SK-N-SH (cell line): ENCODE measurements around the gene COPS3. TPM values are rescaled to one million over a fixed set of nuclear protein-coding genes. Genes with fewer than 3 reads are reported as not detected.

Experiments used
- CTCF ChIA-PET: fragments of 300-600, 350-600 bp; formaldehyde crosslinking; extraction: SDS; loops from one replicate; lab custom pipeline; 2021; lab: Yijun Ruan, JAX
- POLR2A ChIA-PET: fragments of 350-600 bp; sonication (Branson Sonifier 250); formaldehyde crosslinking; extraction: SDS; loops from one replicate; lab custom pipeline; 2020; ENCODE audit warnings: antibody characterized with exemption, inconsistent platforms; lab: Yijun Ruan, JAX
- DNase-seq: peaks from one replicate; pipeline ENCODE4 v3.0.0; 2012
- H2AFZ ChIP-seq: fragments of 200-600 bp; sonication (generic); 2 replicates; pipeline ENCODE4 v1.8.1; 2016; ENCODE audit warnings: antibody characterized with exemption, mild to moderate bottlenecking, low read depth
- H3F3A ChIP-seq: fragments of 200-600 bp; sonication (generic); replicated peaks from 2 replicates; pipeline ENCODE3; 2016; ENCODE audit warnings: antibody characterized with exemption, mild to moderate bottlenecking; ENCODE audit not compliant: insufficient read depth
- H3K27ac ChIP-seq, 2 experiments: fragments of 200-500 bp in 1 of 2; fragments of 200-600 bp in 1 of 2; sonication (Bioruptor generic) in 1 of 2; sonication (generic), shearing (Covaris generic) in 1 of 2; 2 replicates each; pipeline versions ENCODE4 v1.5.1 to v1.6.1; 2014 to 2016; ENCODE audit warnings: low read depth in 2 of 2, inconsistent platforms in 1 of 2, low read length in 1 of 2, mild to moderate bottlenecking in 1 of 2, mixed read lengths in 1 of 2
- H3K27me3 ChIP-seq: fragments of 200-600 bp; sonication (generic), shearing (Covaris generic); 2 replicates; pipeline ENCODE4 v1.6.1; 2016; ENCODE audit warnings: mixed run types; ENCODE audit not compliant: insufficient read depth
- H3K36me3 ChIP-seq, 2 experiments: fragments of 200-500 bp in 1 of 2; fragments of 200-600 bp in 1 of 2; sonication (Bioruptor generic) in 1 of 2; sonication (generic) in 1 of 2; replicated peaks in 1 of 2; 2 replicates each; pipeline versions ENCODE3 to v1.5.1; 2014 to 2016; ENCODE audit warnings: low read length in 1 of 2, mild to moderate bottlenecking in 1 of 2; ENCODE audit not compliant: insufficient read depth in 2 of 2, control insufficient read depth in 1 of 2
- H3K4me1 ChIP-seq, 2 experiments: fragments of 200-500 bp in 1 of 2; fragments of 200-600 bp in 1 of 2; sonication (Bioruptor generic) in 1 of 2; sonication (generic), shearing (Covaris generic) in 1 of 2; 2 replicates each; pipeline versions ENCODE4 v1.5.1 to v1.6.1; 2014 to 2016; ENCODE audit warnings: low read depth in 1 of 2, low read length in 1 of 2, mixed run types in 1 of 2; ENCODE audit not compliant: insufficient read depth in 2 of 2, control insufficient read depth in 1 of 2
- H3K4me2 ChIP-seq: fragments of 200-600 bp; sonication (generic), shearing (Covaris generic); 2 replicates; pipeline ENCODE4 v1.6.1; 2017; ENCODE audit warnings: mixed run types
- H3K4me3 ChIP-seq, 2 experiments: fragments of 200-500 bp in 1 of 2; fragments of 200-600 bp in 1 of 2; sonication (Bioruptor generic) in 1 of 2; sonication (generic), shearing (Covaris generic) in 1 of 2; 2 replicates each; pipeline versions ENCODE4 v1.5.1 to v1.8.1; 2014 to 2016; ENCODE audit warnings: low read depth in 2 of 2, inconsistent platforms in 1 of 2, low read length in 1 of 2, mild to moderate bottlenecking in 1 of 2, mixed read lengths in 1 of 2, moderate library complexity in 1 of 2
- H3K79me2 ChIP-seq: fragments of 200-600 bp; sonication (generic); 2 replicates; pipeline ENCODE4 v1.8.1; 2017; ENCODE audit warnings: mild to moderate bottlenecking; ENCODE audit not compliant: insufficient read depth
- H3K9ac ChIP-seq: fragments of 200-600 bp; sonication (generic); 2 replicates; pipeline ENCODE4 v1.6.1; 2017; ENCODE audit warnings: mixed run types
- H3K9me2 ChIP-seq: fragments of 200-600 bp; sonication (generic); 2 replicates; pipeline ENCODE4 v1.6.1; 2017; ENCODE audit warnings: mixed run types
- H3K9me3 ChIP-seq: fragments of 200-600 bp; sonication (generic); 2 replicates; pipeline ENCODE4 v1.6.1; 2017; ENCODE audit warnings: mixed run types, mild to moderate bottlenecking, moderate library complexity
- H4K20me1 ChIP-seq: fragments of 200-600 bp; sonication (generic); 2 replicates; pipeline ENCODE4 v1.6.1; 2017; ENCODE audit warnings: mild to moderate bottlenecking, mixed run types; ENCODE audit not compliant: insufficient read depth
- CHD2 ChIP-seq: fragments of 150-350 bp; IDR thresholded peaks from 2 replicates; pipeline ENCODE4 v1.6.1; 2018; ENCODE audit warnings: low read length; ENCODE audit not compliant: partially characterized antibody
- EZH2phosphoT487 ChIP-seq: fragments of 200-600 bp; sonication (generic); IDR thresholded peaks from 2 replicates; pipeline ENCODE4 v1.6.1; 2017; ENCODE audit warnings: low read depth, mixed run types, mild to moderate bottlenecking, antibody characterized with exemption, moderate library complexity, borderline replicate concordance
- FOSL2 ChIP-seq: IDR thresholded peaks from 2 replicates; pipeline ENCODE4 v1.4.0; 2012; ENCODE audit warnings: low read depth, mild to moderate bottlenecking, moderate library complexity, borderline replicate concordance
- FOXJ3 ChIP-seq: sonication (generic); formaldehyde crosslinking; IDR thresholded peaks from 2 replicates; pipeline ENCODE4 v1.5.1; 2020; ENCODE audit warnings: mild to moderate bottlenecking, missing genetic modification reagents
- FOXM1 ChIP-seq: IDR thresholded peaks from 2 replicates; pipeline ENCODE4 v1.4.0; 2012; ENCODE audit warnings: low read depth, mild to moderate bottlenecking
- MEF2A ChIP-seq: IDR thresholded peaks from 2 replicates; pipeline ENCODE4 v1.4.0; 2012; ENCODE audit warnings: low read depth, borderline replicate concordance
- RAD21 ChIP-seq: IDR thresholded peaks from 2 replicates; pipeline ENCODE4 v1.6.1; 2012; ENCODE audit warnings: mild to moderate bottlenecking, low read length
- RCOR1 ChIP-seq: fragments of 150-350 bp; IDR thresholded peaks from 2 replicates; pipeline ENCODE4 v1.6.1; 2017; ENCODE audit warnings: antibody characterized with exemption, low read length
- TAF1 ChIP-seq: IDR thresholded peaks from 2 replicates; pipeline ENCODE4 v1.6.1; 2012; ENCODE audit warnings: low read depth, mild to moderate bottlenecking, low read length, moderate library complexity, borderline replicate concordance
- TCF12 ChIP-seq: IDR thresholded peaks from 2 replicates; pipeline ENCODE4 v1.4.0; 2012
- TEAD4 ChIP-seq: IDR thresholded peaks from 2 replicates; pipeline ENCODE4 v1.4.0; 2012; ENCODE audit warnings: mild to moderate bottlenecking, borderline replicate concordance; ENCODE audit not compliant: insufficient read depth
- YY1 ChIP-seq: IDR thresholded peaks from 2 replicates; pipeline ENCODE4 v1.4.0; 2012; ENCODE audit warnings: low read depth, mild to moderate bottlenecking
- WGBS: methylation state at CpG from one replicate; pipeline ENCODE4 v1.1.6; 2017; ENCODE audit warnings: low lambda C conversion rate; 5-methylcytosine and 5-hydroxymethylcytosine counted together
- polyA plus RNA-seq, 3 experiments: library from polyadenylated mRNA; depleted of rRNA; stranded (reverse); fragments of >200 nt; gene quantifications; 2 replicates each; pipeline ENCODE4 v1.2.3, GENCODE V29; 2012
- TF ChIP-seq, protein P1 (sequence below): fragments of 200-600 bp; sonication (generic); IDR thresholded peaks from 2 replicates; pipeline ENCODE4 v1.6.1; 2017; ENCODE audit warnings: antibody characterized with exemption, mild to moderate bottlenecking, moderate library complexity
- TF ChIP-seq, protein P2 (sequence below): IDR thresholded peaks from 2 replicates; pipeline ENCODE4 v1.6.1; 2012; ENCODE audit warnings: mild to moderate bottlenecking, low read depth, low read length, moderate library complexity
- TF ChIP-seq, protein P3 (sequence below): IDR thresholded peaks from 2 replicates; pipeline ENCODE4 v1.4.0; 2012; ENCODE audit warnings: low read depth, borderline replicate concordance

Gene COPS3
- polyA plus RNA-seq, 1 of the 3 experiments (the other 2 are of a cell fraction) = 64.8 TPM

DNA sequence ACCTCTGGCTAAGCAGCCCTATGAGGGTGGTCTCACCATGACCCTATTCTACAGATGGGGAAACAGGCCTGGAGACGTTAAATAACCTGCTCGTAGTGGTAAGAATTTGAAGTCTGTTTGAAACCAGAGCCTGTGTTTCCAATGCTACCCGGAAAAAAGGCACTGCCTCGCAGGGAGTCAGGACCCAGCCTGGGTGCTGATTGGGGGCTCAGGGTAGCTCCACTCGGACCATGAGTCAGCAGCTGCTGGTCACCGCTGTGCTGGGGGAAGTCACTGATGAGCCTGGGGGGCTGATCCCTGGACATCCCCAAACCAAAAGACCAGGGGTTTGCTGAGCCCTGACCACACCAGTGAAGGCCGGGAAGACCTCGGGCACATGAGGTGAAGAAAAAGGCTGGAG lies 65.5 kb downstream of the COPS3 start:
- ChIA-PET POLR2A (no interaction called here), CTCF (no interaction called here)
- TF ChIP-seq FOXJ3 (no peak), MEF2A (no peak), TEAD4 (no peak), RAD21 (no peak), FOSL2 (no peak), FOXM1 (no peak), TAF1 (no peak)
- TF ChIP-seq, protein P1, sequence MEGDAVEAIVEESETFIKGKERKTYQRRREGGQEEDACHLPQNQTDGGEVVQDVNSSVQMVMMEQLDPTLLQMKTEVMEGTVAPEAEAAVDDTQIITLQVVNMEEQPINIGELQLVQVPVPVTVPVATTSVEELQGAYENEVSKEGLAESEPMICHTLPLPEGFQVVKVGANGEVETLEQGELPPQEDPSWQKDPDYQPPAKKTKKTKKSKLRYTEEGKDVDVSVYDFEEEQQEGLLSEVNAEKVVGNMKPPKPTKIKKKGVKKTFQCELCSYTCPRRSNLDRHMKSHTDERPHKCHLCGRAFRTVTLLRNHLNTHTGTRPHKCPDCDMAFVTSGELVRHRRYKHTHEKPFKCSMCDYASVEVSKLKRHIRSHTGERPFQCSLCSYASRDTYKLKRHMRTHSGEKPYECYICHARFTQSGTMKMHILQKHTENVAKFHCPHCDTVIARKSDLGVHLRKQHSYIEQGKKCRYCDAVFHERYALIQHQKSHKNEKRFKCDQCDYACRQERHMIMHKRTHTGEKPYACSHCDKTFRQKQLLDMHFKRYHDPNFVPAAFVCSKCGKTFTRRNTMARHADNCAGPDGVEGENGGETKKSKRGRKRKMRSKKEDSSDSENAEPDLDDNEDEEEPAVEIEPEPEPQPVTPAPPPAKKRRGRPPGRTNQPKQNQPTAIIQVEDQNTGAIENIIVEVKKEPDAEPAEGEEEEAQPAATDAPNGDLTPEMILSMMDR = no peak
- TF ChIP-seq, protein P2, sequence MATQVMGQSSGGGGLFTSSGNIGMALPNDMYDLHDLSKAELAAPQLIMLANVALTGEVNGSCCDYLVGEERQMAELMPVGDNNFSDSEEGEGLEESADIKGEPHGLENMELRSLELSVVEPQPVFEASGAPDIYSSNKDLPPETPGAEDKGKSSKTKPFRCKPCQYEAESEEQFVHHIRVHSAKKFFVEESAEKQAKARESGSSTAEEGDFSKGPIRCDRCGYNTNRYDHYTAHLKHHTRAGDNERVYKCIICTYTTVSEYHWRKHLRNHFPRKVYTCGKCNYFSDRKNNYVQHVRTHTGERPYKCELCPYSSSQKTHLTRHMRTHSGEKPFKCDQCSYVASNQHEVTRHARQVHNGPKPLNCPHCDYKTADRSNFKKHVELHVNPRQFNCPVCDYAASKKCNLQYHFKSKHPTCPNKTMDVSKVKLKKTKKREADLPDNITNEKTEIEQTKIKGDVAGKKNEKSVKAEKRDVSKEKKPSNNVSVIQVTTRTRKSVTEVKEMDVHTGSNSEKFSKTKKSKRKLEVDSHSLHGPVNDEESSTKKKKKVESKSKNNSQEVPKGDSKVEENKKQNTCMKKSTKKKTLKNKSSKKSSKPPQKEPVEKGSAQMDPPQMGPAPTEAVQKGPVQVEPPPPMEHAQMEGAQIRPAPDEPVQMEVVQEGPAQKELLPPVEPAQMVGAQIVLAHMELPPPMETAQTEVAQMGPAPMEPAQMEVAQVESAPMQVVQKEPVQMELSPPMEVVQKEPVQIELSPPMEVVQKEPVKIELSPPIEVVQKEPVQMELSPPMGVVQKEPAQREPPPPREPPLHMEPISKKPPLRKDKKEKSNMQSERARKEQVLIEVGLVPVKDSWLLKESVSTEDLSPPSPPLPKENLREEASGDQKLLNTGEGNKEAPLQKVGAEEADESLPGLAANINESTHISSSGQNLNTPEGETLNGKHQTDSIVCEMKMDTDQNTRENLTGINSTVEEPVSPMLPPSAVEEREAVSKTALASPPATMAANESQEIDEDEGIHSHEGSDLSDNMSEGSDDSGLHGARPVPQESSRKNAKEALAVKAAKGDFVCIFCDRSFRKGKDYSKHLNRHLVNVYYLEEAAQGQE = no peak
- no peaks in the 10 kb centered on the region for H4K20me1 ChIP-seq
- peaks cover 20 to 54% of the 10 kb centered on the region in 2 experiments for H3K36me3 ChIP-seq
- H3K4me2 ChIP-seq = no peak overlapping the region
- no peaks in the 10 kb centered on the region for H3K4me1 ChIP-seq
- H3K9me2 ChIP-seq = no peaks in the 10 kb centered on the region
- H3K9me3 ChIP-seq = no peaks in the 10 kb centered on the region
- no peak overlapping the region for H2AFZ ChIP-seq
- H3K27me3 ChIP-seq = no peaks in the 10 kb centered on the region
- no peak for DNase-seq
- peaks cover 3% of the 10 kb centered on the region for H3F3A ChIP-seq
- no peak overlapping the region for H3K4me3 ChIP-seq
- H3K9ac ChIP-seq = no peak overlapping the region
- H3K27ac ChIP-seq = no peak overlapping the region
- H3K79me2 ChIP-seq = 0 out of 2 replicates have a peak, but pooled peaks cover 3% of the 10 kb centered on the region
- 98% methylated on average over 8 of the region's 8 CpGs for WGBS

DNA sequence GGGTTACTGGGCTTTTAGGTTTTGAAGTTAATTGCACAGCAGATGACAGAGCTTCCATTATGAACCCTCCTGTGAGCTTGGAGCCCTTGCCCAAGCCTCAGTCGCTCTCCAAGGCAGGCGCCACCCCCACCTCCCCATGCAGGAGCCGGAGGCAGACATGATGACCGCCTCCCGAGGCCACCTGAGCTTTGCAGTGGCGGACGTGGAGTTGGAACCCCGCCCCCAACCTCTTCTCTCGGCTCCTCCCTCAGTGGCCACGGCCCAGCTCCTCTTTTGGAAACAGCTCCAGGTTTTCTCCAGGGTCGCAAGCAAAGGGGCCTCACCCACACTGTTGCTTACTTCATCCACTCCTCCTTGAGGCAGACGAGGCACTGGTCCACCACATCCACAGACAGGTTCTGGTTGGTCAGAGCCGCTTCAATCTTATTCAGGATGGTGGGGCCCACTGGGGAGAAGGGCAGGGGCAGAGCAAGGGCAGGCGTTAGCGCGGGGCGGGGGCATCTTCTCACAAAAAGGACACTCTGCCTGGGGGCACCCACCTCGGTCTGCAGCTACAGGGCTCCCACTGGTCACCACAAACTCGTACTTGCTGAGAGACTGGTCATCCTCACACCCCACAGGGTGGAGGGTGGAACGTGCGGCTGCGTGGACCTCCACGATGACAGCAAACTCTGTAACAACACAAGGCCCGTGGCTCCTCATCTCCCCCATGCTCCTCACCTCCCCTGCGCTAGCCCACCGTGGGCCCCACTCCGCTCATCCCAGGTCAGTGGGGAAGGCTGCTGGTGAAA lies 66.2 kb downstream of the COPS3 start:
- DNase-seq = no peak
- CTCF ChIA-PET = no interaction called here

More for the DNA sequence above, 66.2 kb downstream of the COPS3 start:
- no peak overlapping the region for H3K9ac ChIP-seq
- no peaks in the 10 kb centered on the region for H4K20me1 ChIP-seq
- H3K9me2 ChIP-seq = no peaks in the 10 kb centered on the region
- no peaks in the 10 kb centered on the region for H3K79me2 ChIP-seq
- POLR2A ChIA-PET = interaction anchor here (0.8 kb wide), 1 partner anchor 9 kb away, joined by 3 read pairs; the partner anchor contains the start of gene PLD6
- H2AFZ ChIP-seq = no peak overlapping the region
- H3K4me2 ChIP-seq = no peak overlapping the region
- H3K27ac ChIP-seq = no peak overlapping the region
- 93% methylated on average over 16 of the region's 27 CpGs for WGBS
- no peaks in the 10 kb centered on the region for H3K9me3 ChIP-seq
- H3K36me3 ChIP-seq = peaks cover 18 to 51% of the 10 kb centered on the region in 2 experiments
- TF ChIP-seq, protein P3, sequence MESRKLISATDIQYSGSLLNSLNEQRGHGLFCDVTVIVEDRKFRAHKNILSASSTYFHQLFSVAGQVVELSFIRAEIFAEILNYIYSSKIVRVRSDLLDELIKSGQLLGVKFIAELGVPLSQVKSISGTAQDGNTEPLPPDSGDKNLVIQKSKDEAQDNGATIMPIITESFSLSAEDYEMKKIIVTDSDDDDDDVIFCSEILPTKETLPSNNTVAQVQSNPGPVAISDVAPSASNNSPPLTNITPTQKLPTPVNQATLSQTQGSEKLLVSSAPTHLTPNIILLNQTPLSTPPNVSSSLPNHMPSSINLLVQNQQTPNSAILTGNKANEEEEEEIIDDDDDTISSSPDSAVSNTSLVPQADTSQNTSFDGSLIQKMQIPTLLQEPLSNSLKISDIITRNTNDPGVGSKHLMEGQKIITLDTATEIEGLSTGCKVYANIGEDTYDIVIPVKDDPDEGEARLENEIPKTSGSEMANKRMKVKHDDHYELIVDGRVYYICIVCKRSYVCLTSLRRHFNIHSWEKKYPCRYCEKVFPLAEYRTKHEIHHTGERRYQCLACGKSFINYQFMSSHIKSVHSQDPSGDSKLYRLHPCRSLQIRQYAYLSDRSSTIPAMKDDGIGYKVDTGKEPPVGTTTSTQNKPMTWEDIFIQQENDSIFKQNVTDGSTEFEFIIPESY = no peak
- TF ChIP-seq RCOR1 = no peak
- no peak for TF ChIP-seq RAD21
- no peak for TF ChIP-seq YY1
- TF ChIP-seq CHD2 = no peak
- TF ChIP-seq FOSL2 = no peak
- no peak for TF ChIP-seq EZH2phosphoT487
- no peak for TF ChIP-seq TCF12
- H3K4me3 ChIP-seq = no peak overlapping the region
- H3K27me3 ChIP-seq = no peaks in the 10 kb centered on the region
- no peaks in the 10 kb centered on the region for H3K4me1 ChIP-seq
- H3F3A ChIP-seq = peaks cover 3% of the 10 kb centered on the region
